ENCODE data around the gene HBA1.
A peak's percentile ranks its signal among the peaks of the same experiment; 100 is the strongest.

The HBA1 gene

DNA sequence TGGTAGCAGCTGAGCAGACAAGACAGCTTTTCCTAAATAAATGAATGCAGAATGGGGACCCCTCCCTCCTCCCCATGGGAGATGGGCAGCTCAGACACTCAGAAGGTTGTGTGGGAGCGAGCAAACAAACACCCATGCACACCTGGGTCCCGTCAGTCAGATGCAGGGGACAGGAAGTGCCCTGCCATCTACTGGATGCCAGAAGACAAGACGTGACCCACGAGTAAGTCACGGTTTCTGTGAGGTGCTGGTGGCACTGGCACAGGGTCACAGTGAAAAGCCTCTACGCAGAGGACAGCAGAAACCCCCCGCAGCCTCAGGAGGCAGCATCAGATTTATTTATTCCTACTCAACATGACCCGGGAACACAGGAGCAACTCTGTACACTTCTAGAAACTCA, 12.2 kb downstream of the HBA1 start:
- peak; percentile 29; the same call in 2 of the 3 replicates for ATAC-seq
- TF ChIP-seq ZNF70 (CRISPR knock-in tag; IDR thresholded peaks at IDR 0.05): no peak
- no peak for TF ChIP-seq ARNTL (CRISPR knock-in tag; IDR thresholded peaks at IDR 0.05; ENCODE audit: borderline replicate concordance, low read depth)
- TF ChIP-seq CSDC2 (CRISPR knock-in tag; IDR thresholded peaks at IDR 0.05): no peak
- no peak for TF ChIP-seq ZFP3 (CRISPR knock-in tag; IDR thresholded peaks at IDR 0.05)
- no peak for TF ChIP-seq TCF4 (CRISPR knock-in tag; IDR thresholded peaks at IDR 0.05; ENCODE audit: borderline replicate concordance)
- TF ChIP-seq, protein P1, sequence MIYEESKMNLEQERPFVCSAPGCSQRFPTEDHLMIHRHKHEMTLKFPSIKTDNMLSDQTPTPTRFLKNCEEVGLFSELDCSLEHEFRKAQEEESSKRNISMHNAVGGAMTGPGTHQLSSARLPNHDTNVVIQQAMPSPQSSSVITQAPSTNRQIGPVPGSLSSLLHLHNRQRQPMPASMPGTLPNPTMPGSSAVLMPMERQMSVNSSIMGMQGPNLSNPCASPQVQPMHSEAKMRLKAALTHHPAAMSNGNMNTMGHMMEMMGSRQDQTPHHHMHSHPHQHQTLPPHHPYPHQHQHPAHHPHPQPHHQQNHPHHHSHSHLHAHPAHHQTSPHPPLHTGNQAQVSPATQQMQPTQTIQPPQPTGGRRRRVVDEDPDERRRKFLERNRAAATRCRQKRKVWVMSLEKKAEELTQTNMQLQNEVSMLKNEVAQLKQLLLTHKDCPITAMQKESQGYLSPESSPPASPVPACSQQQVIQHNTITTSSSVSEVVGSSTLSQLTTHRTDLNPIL (CRISPR knock-in tag; IDR thresholded peaks at IDR 0.05; ENCODE audit: low read depth): no peak
- TF ChIP-seq TOX (CRISPR knock-in tag; IDR thresholded peaks at IDR 0.05; ENCODE audit: borderline replicate concordance): no peak
- TF ChIP-seq PPARA (CRISPR knock-in tag; IDR thresholded peaks at IDR 0.05; ENCODE audit: borderline replicate concordance): no peak

DNA sequence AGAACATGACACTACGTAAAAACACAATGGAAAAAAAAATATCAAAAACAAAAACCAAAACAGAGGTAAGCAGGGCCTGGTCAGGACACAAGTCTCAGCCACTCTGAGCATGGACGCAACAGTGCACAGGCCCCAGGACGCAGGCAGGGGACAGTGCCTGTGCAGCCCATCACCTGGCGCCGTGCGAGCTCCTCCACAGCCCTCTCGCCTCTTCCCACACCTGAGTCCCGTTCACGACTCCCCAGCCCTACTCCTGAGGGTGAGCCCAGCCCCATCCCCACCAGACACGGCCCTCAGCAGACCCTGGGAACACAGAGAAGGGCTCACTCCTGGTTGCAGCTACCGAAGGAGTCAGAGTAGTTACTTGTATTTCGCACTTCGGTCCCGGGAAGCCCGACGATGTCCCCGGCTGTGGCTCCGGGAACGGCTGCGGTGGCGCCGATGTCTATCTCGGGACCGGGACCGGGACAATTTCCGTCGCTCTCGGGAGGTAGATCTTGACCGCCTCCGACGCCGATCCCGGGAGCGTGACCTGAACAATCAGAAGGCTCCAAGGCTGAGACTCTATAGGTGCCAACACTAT, 13.2 kb downstream of the HBA1 start:
- TF ChIP-seq ESRRG (CRISPR knock-in tag; IDR thresholded peaks at IDR 0.05): no peak
- TF ChIP-seq ZNF8 (CRISPR knock-in tag; IDR thresholded peaks at IDR 0.05): no peak
- no peak for TF ChIP-seq ARNTL (CRISPR knock-in tag; IDR thresholded peaks at IDR 0.05; ENCODE audit: borderline replicate concordance, low read depth)
- TF ChIP-seq PPARA (CRISPR knock-in tag; IDR thresholded peaks at IDR 0.05; ENCODE audit: borderline replicate concordance): no peak
- TF ChIP-seq ISL1 (CRISPR knock-in tag; IDR thresholded peaks at IDR 0.05): no peak
- no peak for TF ChIP-seq OSR1 (CRISPR knock-in tag; IDR thresholded peaks at IDR 0.05)
- no peak for TF ChIP-seq TSHZ2 (CRISPR knock-in tag; IDR thresholded peaks at IDR 0.05)
- no peak; the same call in 2 of the 3 replicates for ATAC-seq

GRCh38 chr16:191831-192230, 15.4 kb downstream of the HBA1 start:
- TF ChIP-seq ARNTL (CRISPR knock-in tag; IDR thresholded peaks at IDR 0.05; ENCODE audit: borderline replicate concordance, low read depth): no peak
- TF ChIP-seq, protein P2, sequence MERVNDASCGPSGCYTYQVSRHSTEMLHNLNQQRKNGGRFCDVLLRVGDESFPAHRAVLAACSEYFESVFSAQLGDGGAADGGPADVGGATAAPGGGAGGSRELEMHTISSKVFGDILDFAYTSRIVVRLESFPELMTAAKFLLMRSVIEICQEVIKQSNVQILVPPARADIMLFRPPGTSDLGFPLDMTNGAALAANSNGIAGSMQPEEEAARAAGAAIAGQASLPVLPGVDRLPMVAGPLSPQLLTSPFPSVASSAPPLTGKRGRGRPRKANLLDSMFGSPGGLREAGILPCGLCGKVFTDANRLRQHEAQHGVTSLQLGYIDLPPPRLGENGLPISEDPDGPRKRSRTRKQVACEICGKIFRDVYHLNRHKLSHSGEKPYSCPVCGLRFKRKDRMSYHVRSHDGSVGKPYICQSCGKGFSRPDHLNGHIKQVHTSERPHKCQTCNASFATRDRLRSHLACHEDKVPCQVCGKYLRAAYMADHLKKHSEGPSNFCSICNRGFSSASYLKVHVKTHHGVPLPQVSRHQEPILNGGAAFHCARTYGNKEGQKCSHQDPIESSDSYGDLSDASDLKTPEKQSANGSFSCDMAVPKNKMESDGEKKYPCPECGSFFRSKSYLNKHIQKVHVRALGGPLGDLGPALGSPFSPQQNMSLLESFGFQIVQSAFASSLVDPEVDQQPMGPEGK (CRISPR knock-in tag; IDR thresholded peaks at IDR 0.05; ENCODE audit: borderline replicate concordance): no peak
- TF ChIP-seq ESRRG (CRISPR knock-in tag; IDR thresholded peaks at IDR 0.05): no peak
- TF ChIP-seq, protein P3, sequence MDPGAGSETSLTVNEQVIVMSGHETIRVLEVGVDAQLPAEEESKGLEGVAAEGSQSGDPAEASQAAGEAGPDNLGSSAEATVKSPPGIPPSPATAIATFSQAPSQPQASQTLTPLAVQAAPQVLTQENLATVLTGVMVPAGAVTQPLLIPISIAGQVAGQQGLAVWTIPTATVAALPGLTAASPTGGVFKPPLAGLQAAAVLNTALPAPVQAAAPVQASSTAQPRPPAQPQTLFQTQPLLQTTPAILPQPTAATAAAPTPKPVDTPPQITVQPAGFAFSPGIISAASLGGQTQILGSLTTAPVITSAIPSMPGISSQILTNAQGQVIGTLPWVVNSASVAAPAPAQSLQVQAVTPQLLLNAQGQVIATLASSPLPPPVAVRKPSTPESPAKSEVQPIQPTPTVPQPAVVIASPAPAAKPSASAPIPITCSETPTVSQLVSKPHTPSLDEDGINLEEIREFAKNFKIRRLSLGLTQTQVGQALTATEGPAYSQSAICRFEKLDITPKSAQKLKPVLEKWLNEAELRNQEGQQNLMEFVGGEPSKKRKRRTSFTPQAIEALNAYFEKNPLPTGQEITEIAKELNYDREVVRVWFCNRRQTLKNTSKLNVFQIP (CRISPR knock-in tag; IDR thresholded peaks at IDR 0.05; ENCODE audit: borderline replicate concordance, low read depth): no peak
- TF ChIP-seq OSR1 (CRISPR knock-in tag; IDR thresholded peaks at IDR 0.05): no peak
- no peak for TF ChIP-seq TCF4 (CRISPR knock-in tag; IDR thresholded peaks at IDR 0.05; ENCODE audit: borderline replicate concordance)
- TF ChIP-seq RARB (CRISPR knock-in tag; IDR thresholded peaks at IDR 0.05): no peak
- TF ChIP-seq ZFP3 (CRISPR knock-in tag; IDR thresholded peaks at IDR 0.05): no peak
- no peak for TF ChIP-seq PPARA (CRISPR knock-in tag; IDR thresholded peaks at IDR 0.05; ENCODE audit: borderline replicate concordance)
- TF ChIP-seq ZNF565 (CRISPR knock-in tag; conservative IDR thresholded peaks at IDR 0.05; ENCODE audit: low read depth): no peak
- ATAC-seq: no peak

DNA sequence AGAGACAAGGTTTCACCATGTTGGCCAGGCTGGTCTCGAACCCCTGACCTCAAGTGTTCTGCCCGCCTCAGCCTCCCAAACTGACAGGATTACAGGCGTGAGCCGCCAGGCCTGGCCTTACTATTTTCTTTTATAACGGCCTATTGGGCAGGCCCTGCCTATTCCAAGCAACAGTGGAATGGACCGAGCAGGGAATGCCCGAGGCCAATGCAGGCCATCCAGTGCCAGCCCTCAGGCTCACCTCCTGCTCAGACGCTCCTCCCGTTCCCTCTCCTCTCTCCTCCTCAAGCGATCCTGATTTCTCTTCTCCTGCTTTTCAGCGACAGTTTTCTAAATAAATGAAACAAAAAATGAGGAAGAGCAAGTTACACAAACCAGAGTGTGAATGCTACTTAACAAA, 16.2 kb downstream of the HBA1 start:
- no peak for ATAC-seq
- TF ChIP-seq CSDC2 (CRISPR knock-in tag; IDR thresholded peaks at IDR 0.05): no peak
- TF ChIP-seq, protein P2 (CRISPR knock-in tag; IDR thresholded peaks at IDR 0.05; ENCODE audit: borderline replicate concordance): no peak
- no peak for TF ChIP-seq OSR1 (CRISPR knock-in tag; IDR thresholded peaks at IDR 0.05)
- no peak for TF ChIP-seq ZNF70 (CRISPR knock-in tag; IDR thresholded peaks at IDR 0.05)
- no peak for TF ChIP-seq RARB (CRISPR knock-in tag; IDR thresholded peaks at IDR 0.05)
- TF ChIP-seq, protein P3 (CRISPR knock-in tag; IDR thresholded peaks at IDR 0.05; ENCODE audit: borderline replicate concordance, low read depth): no peak
- no peak for TF ChIP-seq TCF4 (CRISPR knock-in tag; IDR thresholded peaks at IDR 0.05; ENCODE audit: borderline replicate concordance)
- TF ChIP-seq GLIS3 (CRISPR knock-in tag; IDR thresholded peaks at IDR 0.05): no peak
- TF ChIP-seq, protein P1 (CRISPR knock-in tag; IDR thresholded peaks at IDR 0.05; ENCODE audit: low read depth): no peak
